ENCODE measurements around the gene BFAR.
"Not testable (repeated sequence)": the region's sequence is repeated elsewhere in the genome, so short reads cannot be mapped to it uniquely, and the experiment has no call there.

Gene BFAR

DNA sequence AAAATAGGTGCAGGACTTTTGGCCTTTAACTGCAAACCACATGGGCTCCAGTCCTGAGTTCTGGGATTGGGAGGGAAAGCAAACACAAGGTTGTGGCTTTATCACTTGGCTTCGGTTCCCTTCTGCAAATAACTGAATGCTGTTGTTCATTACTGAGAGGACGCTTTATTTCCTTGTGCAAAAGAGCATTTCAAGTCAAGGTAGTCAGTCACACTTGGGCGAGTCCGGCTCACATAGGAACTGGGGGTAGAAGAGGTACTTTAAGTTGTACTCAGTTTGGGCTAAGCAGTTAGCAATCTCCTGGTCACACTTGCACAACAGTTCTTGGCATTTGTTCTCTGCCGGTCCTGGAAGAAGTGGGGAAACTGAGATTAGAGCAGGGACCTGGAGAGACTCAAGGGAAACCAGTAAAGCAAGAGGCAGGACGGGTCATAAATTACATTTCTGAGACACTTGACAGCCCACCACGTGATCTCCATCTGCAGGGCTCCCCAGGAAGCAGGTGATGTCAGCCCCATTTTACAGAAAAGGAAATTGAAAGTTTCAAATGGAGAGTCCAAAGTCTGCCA lies 39.7 kb downstream of the BFAR start:
- no peak overlapping the region for H3K4me3 ChIP-seq (ENCODE audit: control insufficient read depth, low read depth, low read length)
- TF ChIP-seq, protein P1, sequence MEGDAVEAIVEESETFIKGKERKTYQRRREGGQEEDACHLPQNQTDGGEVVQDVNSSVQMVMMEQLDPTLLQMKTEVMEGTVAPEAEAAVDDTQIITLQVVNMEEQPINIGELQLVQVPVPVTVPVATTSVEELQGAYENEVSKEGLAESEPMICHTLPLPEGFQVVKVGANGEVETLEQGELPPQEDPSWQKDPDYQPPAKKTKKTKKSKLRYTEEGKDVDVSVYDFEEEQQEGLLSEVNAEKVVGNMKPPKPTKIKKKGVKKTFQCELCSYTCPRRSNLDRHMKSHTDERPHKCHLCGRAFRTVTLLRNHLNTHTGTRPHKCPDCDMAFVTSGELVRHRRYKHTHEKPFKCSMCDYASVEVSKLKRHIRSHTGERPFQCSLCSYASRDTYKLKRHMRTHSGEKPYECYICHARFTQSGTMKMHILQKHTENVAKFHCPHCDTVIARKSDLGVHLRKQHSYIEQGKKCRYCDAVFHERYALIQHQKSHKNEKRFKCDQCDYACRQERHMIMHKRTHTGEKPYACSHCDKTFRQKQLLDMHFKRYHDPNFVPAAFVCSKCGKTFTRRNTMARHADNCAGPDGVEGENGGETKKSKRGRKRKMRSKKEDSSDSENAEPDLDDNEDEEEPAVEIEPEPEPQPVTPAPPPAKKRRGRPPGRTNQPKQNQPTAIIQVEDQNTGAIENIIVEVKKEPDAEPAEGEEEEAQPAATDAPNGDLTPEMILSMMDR (IDR thresholded peaks at IDR 0.05; ENCODE audit: control insufficient read depth, insufficient read depth, low read depth, low read length, missing control alignments): no peak
- no peak for DNase-seq (ENCODE audit: low read depth)

DNA sequence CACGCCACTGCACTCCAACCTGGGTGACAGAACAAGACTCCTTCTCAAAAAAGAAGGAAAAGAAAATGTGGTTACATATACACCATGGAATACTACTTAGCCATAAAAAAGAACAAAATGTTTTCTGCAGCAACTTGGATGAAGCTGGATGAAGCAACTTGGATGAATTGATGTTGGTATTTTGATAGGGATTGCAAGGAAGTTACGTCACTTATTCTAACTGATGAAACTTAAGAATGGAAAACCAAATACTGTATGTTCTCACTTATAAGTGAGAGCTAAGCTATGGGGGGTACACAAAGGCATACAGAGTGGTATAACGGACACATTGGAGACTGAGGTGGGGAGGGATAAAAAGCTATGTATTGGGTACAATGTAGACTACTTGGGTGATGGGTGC lies 43.9 kb downstream of the BFAR start:
- DNase-seq (ENCODE audit: low read depth): no peak
- H3K4me3 ChIP-seq (ENCODE audit: control insufficient read depth, low read depth, low read length): no peak overlapping the region
- TF ChIP-seq, protein P1 (IDR thresholded peaks at IDR 0.05; ENCODE audit: control insufficient read depth, insufficient read depth, low read depth, low read length, missing control alignments): no peak

DNA sequence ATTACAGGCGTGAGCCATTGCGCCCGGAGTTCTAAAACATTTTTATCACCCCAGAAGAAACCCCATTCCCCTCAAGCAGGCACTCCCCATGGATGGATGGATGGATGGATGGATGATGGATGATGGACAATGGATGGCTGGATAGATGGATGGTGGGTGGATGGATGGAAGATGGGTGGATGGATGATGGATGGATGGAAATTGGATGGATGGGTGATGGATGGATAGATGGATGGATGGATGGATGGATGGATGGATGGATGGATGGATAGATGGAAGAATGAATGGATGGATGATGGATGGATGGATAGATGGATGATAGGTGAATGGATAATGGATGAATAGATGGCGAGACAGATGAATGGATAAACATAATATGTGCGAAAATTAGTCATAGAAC lies 44.9 kb downstream of the BFAR start:
- TF ChIP-seq, protein P1 (IDR thresholded peaks at IDR 0.05; ENCODE audit: control insufficient read depth, insufficient read depth, low read depth, low read length, missing control alignments): no peak
- DNase-seq (ENCODE audit: low read depth): no peak
- H3K4me3 ChIP-seq (ENCODE audit: control insufficient read depth, low read depth, low read length): no peak overlapping the region

DNA sequence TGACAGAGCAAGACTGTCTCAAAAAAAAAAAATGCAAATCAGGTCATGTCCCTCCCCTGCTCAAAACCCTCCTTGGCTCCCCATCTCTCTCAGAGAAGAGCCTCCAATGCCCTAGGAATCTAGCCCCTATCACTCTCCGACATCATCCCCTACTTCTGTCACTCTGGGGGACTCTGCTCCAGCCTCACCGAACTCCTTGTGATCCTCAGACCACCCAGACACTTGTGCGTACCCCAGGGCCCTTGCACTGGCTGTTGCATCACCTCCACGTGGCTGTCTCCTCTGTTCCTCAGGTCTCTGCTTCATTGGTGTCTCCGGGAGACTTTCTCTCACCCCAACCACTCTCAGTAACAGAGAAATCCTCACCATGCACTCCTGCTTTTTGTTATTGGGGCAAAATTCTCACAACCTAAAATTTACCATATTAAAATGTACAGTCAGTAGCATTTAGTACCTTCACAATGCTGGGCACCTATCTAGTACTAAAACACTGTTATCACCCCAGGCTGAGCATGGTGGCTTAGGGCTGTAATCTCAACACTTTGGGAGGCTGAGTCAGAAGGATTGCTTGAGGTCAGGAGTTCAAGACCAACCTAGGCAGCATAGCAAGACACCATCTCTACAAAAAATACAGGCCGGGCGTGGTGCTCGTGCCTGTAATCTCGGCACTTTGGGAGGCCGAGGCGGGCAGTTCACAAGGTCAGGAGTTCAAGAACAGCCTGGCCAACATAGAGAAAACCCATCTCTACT lies 46.2 kb downstream of the BFAR start:
- no peak for DNase-seq (ENCODE audit: low read depth)
- no peak overlapping the region for H3K4me3 ChIP-seq (ENCODE audit: control insufficient read depth, low read depth, low read length)
- TF ChIP-seq, protein P1 (IDR thresholded peaks at IDR 0.05; ENCODE audit: control insufficient read depth, insufficient read depth, low read depth, low read length, missing control alignments): no peak

DNA sequence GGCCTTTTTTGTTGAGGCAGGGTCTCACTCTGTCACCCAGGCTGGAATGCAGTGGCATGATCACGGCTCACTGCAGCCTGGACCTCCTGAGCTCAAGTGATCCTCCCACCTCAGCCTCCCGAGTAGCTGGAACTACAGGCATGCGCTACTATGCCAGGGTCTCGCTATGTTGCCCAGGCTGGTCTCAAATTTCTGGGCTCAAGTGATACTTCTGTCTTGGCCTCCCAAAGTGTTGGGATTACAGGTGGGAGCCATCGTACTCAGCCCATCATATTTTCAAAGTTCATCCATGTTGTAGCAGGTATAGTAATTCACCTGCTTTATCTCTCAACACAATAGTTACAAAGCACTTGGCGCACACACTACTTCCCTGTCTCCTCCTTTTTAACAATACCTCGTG lies 47.6 kb downstream of the BFAR start:
- DNase-seq (ENCODE audit: low read depth); H3K4me3 ChIP-seq (ENCODE audit: control insufficient read depth, low read depth, low read length): not testable (repeated sequence)

DNA sequence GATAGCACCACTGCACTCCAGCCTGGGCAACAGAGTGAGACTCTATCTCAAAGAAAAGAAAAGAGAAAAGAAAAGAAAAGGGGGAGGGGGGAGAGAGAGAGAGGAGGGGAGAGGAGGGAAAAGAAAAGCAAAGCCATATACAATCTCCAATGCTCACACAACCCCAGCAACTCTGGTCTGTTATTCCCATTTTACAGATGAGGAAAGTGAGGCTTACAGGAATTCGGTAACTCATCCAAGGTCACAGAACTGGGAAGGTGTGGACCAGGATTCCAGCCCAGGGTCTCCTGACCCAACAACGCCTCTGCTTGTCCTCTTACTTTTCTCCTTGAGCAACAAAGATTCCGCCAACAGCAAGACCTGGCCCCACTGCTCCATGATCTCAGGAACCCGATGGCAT lies 48.4 kb downstream of the BFAR start:
- no peak for DNase-seq (ENCODE audit: low read depth)
- no peak overlapping the region for H3K4me3 ChIP-seq (ENCODE audit: control insufficient read depth, low read depth, low read length)
- TF ChIP-seq, protein P1 (IDR thresholded peaks at IDR 0.05; ENCODE audit: control insufficient read depth, insufficient read depth, low read depth, low read length, missing control alignments): no peak

DNA sequence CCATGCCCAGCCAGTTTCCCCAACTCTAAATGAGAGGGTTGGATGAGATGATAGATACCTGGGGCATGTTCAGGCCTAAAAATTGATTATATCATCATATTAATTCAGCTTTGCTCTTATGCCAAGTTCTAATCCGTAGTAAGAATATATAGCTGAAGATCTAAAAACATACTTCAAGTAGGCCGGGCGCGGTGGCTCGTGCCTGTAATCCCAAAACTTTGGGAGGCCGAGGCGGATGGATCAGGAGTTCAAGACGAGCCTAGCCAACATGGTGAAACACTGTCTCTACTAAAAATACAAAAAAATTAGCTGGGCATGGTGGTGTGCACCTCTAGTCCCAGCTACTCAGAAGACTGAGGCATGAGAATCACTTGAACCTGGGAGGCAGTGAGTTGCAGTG lies 49.4 kb downstream of the BFAR start:
- DNase-seq (ENCODE audit: low read depth): no peak
- no peak overlapping the region for H3K4me3 ChIP-seq (ENCODE audit: control insufficient read depth, low read depth, low read length)
- TF ChIP-seq, protein P1 (IDR thresholded peaks at IDR 0.05; ENCODE audit: control insufficient read depth, insufficient read depth, low read depth, low read length, missing control alignments): no peak

DNA sequence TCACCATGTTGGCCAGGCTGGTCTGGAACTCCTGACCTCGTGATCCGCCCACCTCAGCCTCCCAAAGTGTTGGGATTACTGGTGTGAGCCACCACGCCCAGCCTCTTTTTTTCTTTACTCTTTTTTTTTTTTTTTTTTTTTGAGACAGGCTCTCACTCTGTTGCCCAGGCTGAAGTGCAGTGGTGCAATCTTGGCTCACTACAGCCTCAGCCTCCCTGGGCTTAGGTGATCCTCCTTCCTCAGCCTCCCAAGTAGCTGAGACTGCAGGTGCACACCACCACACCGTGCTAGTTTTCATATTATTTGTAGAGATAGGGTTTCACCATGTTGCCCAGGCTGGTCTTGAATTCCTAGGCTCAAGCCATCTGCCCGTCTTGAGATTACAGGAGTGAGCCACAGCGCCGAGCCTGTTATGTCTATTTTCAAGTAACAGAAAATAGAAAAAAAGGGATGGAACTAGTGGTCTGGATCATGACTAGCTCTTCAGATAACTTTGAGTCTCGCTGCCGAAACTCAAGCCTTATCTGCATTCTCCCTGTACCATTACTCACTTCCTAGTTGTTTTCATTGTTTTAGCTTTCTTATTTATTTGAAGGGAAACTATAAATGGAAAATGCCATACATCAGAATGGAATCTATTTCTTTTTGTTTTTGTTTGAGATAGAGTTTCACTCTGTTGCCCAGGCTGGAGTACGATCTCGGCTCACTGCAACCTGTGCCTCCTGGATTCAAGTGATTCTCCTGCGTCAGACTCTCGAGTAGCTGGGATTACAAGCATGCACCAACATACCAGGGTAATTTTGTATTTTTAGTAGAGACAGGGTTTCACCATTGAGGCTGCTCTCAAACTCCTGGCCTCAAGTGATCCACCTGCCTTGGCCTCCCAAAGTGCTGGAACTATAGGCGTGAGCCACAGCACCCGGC lies 53.4 kb downstream of the BFAR start:
- not testable (repeated sequence) for DNase-seq (ENCODE audit: low read depth); H3K4me3 ChIP-seq (ENCODE audit: control insufficient read depth, low read depth, low read length)

DNA sequence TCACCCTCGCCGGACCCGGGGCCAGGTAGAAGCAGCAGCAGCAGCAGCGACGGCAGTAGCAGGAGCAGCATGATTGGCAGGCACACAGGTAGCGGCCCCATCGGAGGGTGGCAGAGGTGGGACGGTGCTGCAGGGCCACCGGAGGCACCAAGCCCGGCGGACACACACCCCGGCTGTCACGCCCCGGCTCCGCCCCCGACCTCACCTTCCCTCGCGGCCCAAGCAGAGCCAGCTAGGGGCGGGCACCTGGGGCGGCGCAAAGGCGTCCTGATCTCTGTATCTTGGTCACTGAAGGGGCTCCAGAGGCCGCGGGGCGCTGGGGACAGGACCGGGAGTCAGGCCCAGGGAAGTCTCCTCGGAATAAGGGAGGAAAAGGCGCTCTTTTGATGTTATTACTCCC lies 61.4 kb downstream of the BFAR start, which contains the start of gene PLA2G10:
Gene PLA2G10, minus strand, starts transcription at position 180 of the 400 bp plus-strand sequence. Its CDS starts 79 bp downstream, at position 101.
- H3K4me3 ChIP-seq (ENCODE audit: control insufficient read depth, low read depth, low read length); DNase-seq (ENCODE audit: low read depth): not testable (repeated sequence)

DNA sequence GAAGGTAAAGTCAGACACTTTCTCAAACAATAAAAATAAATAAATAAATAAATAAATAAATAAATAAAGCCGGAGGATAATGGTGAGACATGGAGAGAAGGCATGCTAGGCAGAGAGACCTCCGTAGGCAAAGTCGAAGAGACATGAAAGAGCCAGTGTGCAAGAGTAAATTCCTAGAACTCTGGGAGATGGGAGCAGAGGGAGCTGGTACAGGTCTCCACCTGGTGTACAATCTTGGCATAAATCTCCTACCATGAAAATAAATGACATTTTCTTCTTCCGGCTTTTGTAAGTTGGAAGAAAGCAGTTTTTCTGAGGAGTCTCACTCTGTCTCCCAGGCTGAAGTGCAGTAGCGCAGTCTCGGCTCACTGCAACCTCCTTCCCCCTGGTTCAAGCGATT lies 69.1 kb downstream of the BFAR start:
- DNase-seq (ENCODE audit: low read depth); H3K4me3 ChIP-seq (ENCODE audit: control insufficient read depth, low read depth, low read length): not testable (repeated sequence)
